Ascending aorta (tissue), 2 donors: ENCODE data around the gene GALNT18. TPM values are rescaled to one million over a fixed set of nuclear protein-coding genes. Genes with fewer than 3 reads are reported as not detected.

ENCODE experiments used
- DNase-seq, 2 donors: peaks; one replicate each; pipeline ENCODE4 v3.0.0-alpha.2; 2019; ENCODE audit warnings: low spot score in 2 of 2
- H3K27ac ChIP-seq, 2 donors: fragments of 200-600 bp; sonication (generic); one replicate each; pipeline ENCODE4 v1.5.1; 2016 to 2017; ENCODE audit warnings: mild to moderate bottlenecking in 1 of 2
- H3K27me3 ChIP-seq: fragments of 200-600 bp; sonication (generic); one replicate; pipeline ENCODE4 v1.5.1; 2017
- H3K36me3 ChIP-seq, 2 donors: fragments of 200-600 bp; sonication (generic); one replicate each; pipeline ENCODE4 v1.5.1; 2016
- H3K4me1 ChIP-seq, 2 donors: fragments of 200-600 bp; sonication (generic); one replicate each; pipeline ENCODE4 v1.5.1; 2016 to 2017; ENCODE audit warnings: mild to moderate bottlenecking in 1 of 2
- H3K4me3 ChIP-seq, 2 donors: fragments of 200-600 bp; sonication (generic); one replicate each; pipeline ENCODE4 v1.5.1; 2016 to 2017; ENCODE audit warnings: mild to moderate bottlenecking in 1 of 2
- H3K9me3 ChIP-seq, 2 donors: fragments of 200-600 bp; sonication (generic); one replicate each; pipeline ENCODE4 v1.5.1; 2016
- intact Hi-C: fragments of 100-400 bp; cut with DNase I; formaldehyde crosslinking; loops from one replicate; pipeline ENCODE4 v1.15.1; 2023
- total RNA-seq: library from RNA; depleted of rRNA; stranded (reverse); fragments of >200 nt; gene quantifications from one replicate; pipeline ENCODE4 v1.1.0, GENCODE V29; 2016
- TF ChIP-seq, protein P1 (sequence below), 3 experiments: fragments of 200-600 bp in 2 of 3; fragments of 450-650 bp in 1 of 3; sonication (generic) in 2 of 3; IDR thresholded peaks; one replicate each; pipeline ENCODE4 v1.5.1; 2016 to 2019; ENCODE audit warnings: antibody characterized with exemption in 3 of 3, mild to moderate bottlenecking in 1 of 3, moderate library complexity in 1 of 3

GALNT18 gene
- total RNA-seq, 1 donor from 2014 or later, result 53.5 TPM

DNA sequence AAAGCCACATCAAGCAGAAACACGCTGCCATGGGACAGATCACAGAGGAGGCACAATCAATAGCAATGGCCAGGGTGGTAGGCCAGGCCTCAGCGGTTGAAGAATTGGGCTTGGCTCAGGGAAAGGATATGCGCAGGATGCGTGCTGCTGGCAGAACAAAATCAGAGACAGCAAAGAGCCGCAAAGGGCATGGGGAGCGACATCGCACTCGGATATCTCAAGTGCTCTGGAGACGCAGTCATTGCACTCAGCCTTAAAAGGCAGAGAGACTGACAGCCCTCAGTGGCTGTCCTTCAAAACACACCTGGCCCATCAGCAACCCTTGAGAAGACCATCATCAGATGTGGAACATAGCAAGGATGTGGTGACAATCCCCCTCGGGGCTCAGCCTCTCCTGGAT lies 319.2 kb downstream of the GALNT18 start:
- Histone ChIP-seq H3K27me3 (no peaks in the 10 kb centered on the region), H3K4me3 (no peak overlapping the region), H3K9me3 (no peaks in the 10 kb centered on the region), H3K4me1 (no peaks in the 10 kb centered on the region), H3K27ac (no peak overlapping the region), H3K36me3 (peaks cover 0 to under 1% of the 10 kb centered on the region in 2 donors)
- no peak for DNase-seq
- TF ChIP-seq, protein P1, sequence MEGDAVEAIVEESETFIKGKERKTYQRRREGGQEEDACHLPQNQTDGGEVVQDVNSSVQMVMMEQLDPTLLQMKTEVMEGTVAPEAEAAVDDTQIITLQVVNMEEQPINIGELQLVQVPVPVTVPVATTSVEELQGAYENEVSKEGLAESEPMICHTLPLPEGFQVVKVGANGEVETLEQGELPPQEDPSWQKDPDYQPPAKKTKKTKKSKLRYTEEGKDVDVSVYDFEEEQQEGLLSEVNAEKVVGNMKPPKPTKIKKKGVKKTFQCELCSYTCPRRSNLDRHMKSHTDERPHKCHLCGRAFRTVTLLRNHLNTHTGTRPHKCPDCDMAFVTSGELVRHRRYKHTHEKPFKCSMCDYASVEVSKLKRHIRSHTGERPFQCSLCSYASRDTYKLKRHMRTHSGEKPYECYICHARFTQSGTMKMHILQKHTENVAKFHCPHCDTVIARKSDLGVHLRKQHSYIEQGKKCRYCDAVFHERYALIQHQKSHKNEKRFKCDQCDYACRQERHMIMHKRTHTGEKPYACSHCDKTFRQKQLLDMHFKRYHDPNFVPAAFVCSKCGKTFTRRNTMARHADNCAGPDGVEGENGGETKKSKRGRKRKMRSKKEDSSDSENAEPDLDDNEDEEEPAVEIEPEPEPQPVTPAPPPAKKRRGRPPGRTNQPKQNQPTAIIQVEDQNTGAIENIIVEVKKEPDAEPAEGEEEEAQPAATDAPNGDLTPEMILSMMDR (IDR thresholded peaks at IDR 0.05), result no peak
- intact Hi-C loops, result no loop called here

DNA sequence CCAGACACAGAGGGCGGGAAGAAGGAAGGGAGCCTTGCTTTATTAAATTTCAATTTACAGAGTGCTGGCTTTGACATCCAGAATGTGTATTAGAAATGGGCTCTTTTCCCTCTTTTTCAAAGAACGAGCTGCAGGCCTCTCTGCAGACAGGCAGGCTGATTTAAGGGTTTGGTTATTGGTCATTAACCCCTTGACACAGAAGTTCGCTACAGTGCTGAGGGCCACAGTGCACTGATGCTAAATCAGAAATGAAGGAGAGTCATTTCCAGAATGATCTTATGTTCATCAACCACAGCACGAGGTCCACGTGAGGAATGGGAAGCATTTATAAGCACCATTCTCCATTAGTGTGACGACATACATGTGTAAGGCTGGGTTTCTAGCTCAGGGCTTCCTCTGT lies 320.6 kb downstream of the GALNT18 start:
- Histone ChIP-seq H3K27me3 (no peaks in the 10 kb centered on the region), H3K27ac (no peak overlapping the region), H3K4me1 (no peaks in the 10 kb centered on the region), H3K9me3 (no peaks in the 10 kb centered on the region), H3K36me3 (no peaks in the 10 kb centered on the region), H3K4me3 (no peak overlapping the region)
- DNase-seq, result no peak
- intact Hi-C loops, result no loop called here
- TF ChIP-seq, protein P1 (IDR thresholded peaks at IDR 0.05), result no peak

DNA sequence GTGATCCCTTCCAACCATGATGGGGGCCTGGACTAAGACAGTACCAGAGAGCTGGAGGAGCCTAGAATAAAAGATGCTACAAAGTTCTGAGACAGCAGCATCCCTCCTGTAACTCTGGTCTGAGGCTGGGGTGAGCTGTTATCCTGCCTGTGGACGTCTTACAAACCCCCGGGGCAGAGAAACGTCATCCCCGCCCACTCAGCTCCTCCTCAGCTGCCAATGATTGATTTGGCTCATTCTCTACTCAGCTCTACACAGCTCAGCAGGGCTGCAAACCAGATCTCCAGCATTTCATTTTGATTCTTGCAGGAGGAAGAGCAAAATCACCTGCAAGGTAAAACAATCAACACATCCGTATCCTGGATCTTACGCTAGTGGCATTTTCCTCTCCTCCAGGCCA lies 324.2 kb downstream of the GALNT18 start:
- Histone ChIP-seq H3K36me3 (no peaks in the 10 kb centered on the region), H3K9me3 (no peaks in the 10 kb centered on the region), H3K27ac (no peak overlapping the region), H3K4me1 (no peaks in the 10 kb centered on the region), H3K4me3 (no peak overlapping the region), H3K27me3 (no peaks in the 10 kb centered on the region)
- TF ChIP-seq, protein P1 (IDR thresholded peaks at IDR 0.05), result no peak
- intact Hi-C loops, result no loop called here
- DNase-seq, result no peak

DNA sequence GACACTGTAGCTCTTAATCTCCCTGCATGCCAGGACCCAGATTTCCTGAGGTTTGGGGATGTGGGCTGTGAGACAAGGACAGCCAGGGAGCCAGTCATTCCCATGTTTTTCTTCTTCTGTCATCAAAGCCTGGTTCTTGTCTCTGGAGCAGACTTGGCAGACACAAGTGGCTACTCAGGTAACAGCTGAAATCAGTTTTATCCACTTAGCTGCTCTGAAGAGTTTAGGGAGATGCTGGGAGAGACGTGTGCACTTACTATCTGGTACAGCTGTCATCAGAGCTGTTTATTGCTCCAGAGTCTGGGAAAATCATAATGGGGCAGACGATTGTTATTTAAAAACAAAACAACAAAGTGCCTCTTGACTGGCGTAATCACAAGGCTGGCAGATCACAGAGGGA lies 325.4 kb downstream of the GALNT18 start:
- DNase-seq, result no peak
- Histone ChIP-seq H3K4me1 (no peaks in the 10 kb centered on the region), H3K27me3 (no peaks in the 10 kb centered on the region), H3K27ac (no peak overlapping the region), H3K36me3 (no peaks in the 10 kb centered on the region), H3K4me3 (no peak overlapping the region), H3K9me3 (no peaks in the 10 kb centered on the region)
- TF ChIP-seq, protein P1 (IDR thresholded peaks at IDR 0.05), result no peak
- intact Hi-C loops, result no loop called here

DNA sequence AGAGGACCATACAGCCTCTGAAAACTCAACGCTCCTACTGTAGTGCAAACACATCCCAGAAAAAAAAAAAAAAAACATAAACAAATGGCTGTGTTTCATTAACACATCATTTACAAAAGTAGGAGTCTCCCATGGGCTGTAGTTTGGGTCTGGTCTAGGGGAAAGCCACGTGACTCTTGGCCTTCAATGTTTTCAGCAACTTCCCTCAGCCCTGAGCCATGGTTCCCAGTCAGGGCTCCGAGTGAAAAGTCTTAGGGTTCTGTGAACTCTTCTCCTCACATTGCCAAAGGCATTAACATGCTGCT lies 327.3 kb downstream of the GALNT18 start:
- TF ChIP-seq, protein P1 (IDR thresholded peaks at IDR 0.05), result no peak
- no peak overlapping the region for H3K4me3 ChIP-seq
- H3K4me1 ChIP-seq, result no peaks in the 10 kb centered on the region
- peaks cover 0 to 7% of the 10 kb centered on the region in 2 donors for H3K36me3 ChIP-seq
- no peaks in the 10 kb centered on the region for H3K27me3 ChIP-seq
- no peaks in the 10 kb centered on the region for H3K9me3 ChIP-seq
- DNase-seq, result no peak
- H3K27ac ChIP-seq, result no peak overlapping the region
- intact Hi-C loops, result no loop called here

DNA sequence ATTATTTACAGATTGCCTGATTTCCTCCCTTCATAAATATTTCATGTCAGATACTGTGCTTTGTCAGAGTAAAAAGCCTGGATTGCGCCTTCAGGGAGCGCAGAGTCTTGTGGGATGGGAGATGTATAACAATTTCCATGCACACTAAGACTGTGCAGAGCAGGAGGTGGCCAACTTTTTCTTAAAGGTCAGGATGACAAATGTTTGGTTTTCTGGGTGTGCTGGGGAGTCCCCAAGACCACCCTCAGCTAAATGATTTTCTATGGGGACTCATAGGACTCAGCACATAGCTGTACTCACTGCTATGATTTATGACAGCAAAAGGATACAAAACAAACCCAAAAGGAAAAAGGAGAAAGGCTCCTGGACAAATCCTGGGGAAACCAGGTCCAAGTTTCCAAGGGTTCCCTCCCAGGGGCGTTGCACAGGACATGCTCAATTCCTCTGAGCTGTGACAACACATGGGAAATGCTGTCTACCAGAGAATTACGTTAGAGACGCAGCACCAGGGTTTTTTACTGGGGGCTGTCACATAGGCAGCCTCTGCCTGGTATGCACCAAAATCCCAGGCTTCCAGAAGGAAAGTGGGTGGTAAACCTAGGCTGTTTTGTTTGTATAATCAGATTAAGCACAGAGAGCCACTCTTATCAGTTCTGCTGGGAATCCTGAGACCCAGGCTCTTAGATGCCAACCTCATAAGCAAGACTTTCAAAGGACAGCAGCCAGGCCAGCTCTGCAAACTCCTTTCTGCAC lies 327.8 kb downstream of the GALNT18 start:
- no peak for DNase-seq
- H3K9me3 ChIP-seq, result no peaks in the 10 kb centered on the region
- no peaks in the 10 kb centered on the region for H3K27me3 ChIP-seq

More for the DNA sequence above, 327.8 kb downstream of the GALNT18 start:
- H3K4me1 ChIP-seq, result no peaks in the 10 kb centered on the region
- TF ChIP-seq, protein P1 (IDR thresholded peaks at IDR 0.05), result no peak
- H3K27ac ChIP-seq, result no peak overlapping the region
- no peak overlapping the region for H3K4me3 ChIP-seq
- H3K36me3 ChIP-seq, result peaks cover 0 to 7% of the 10 kb centered on the region in 2 donors
- intact Hi-C loops, result no loop called here
